ENCODE data around the gene RIPOR3.
"Not testable (repeated sequence)": the region's sequence is repeated elsewhere in the genome, so short reads cannot be mapped to it uniquely, and the experiment has no call there.

Gene RIPOR3

GRCh38 chr20:50604451-50604850 is 86.9 kb downstream of the RIPOR3 start:
- DNase-seq (ENCODE audit: low read depth, low spot score) = no peak
- no CpG with 5 or more reads among the region's 12 CpGs for WGBS (ENCODE audit: insufficient coverage, insufficient read length)
- no peak overlapping the region for H3K27ac ChIP-seq (ENCODE audit: low read length)
- no peaks in the 10 kb centered on the region for H3K27me3 ChIP-seq (ENCODE audit: control insufficient read depth, insufficient read depth, low read length)
- no peaks in the 10 kb centered on the region; the same call in 1 of the 2 replicates for H3K4me1 ChIP-seq (ENCODE audit: control insufficient read depth, insufficient read depth, low read length)
- no peaks in the 10 kb centered on the region for H3K9me3 ChIP-seq (ENCODE audit: control insufficient read depth, insufficient read depth, low read length)
- no peaks in the 10 kb centered on the region; the same call in 1 of the 2 replicates for H3K36me3 ChIP-seq (ENCODE audit: control insufficient read depth, insufficient read depth, low read length)
- no peak overlapping the region for H3K4me3 ChIP-seq (ENCODE audit: low read length)

GRCh38 chr20:50602432-50603088 is 88.8 kb downstream of the RIPOR3 start:
- Histone ChIP-seq H3K27ac (ENCODE audit: low read length) (no peak overlapping the region), H3K9me3 (ENCODE audit: control insufficient read depth, insufficient read depth, low read length) (no peaks in the 10 kb centered on the region), H3K4me1 (ENCODE audit: control insufficient read depth, insufficient read depth, low read length) (no peaks in the 10 kb centered on the region; the same call in 1 of the 2 replicates), H3K4me3 (ENCODE audit: low read length) (no peak overlapping the region), H3K36me3 (ENCODE audit: control insufficient read depth, insufficient read depth, low read length) (no peaks in the 10 kb centered on the region), H3K27me3 (ENCODE audit: control insufficient read depth, insufficient read depth, low read length) (no peaks in the 10 kb centered on the region)
- no peak for DNase-seq (ENCODE audit: low read depth, low spot score)
- no CpG with 5 or more reads among the region's 15 CpGs for WGBS (ENCODE audit: insufficient coverage, insufficient read length)

- Histone ChIP-seq H3K27ac (ENCODE audit: low read length) (no peak overlapping the region), H3K9me3 (ENCODE audit: control insufficient read depth, insufficient read depth, low read length) (no peaks in the 10 kb centered on the region), H3K4me3 (ENCODE audit: low read length) (no peak overlapping the region), H3K36me3 (ENCODE audit: control insufficient read depth, insufficient read depth, low read length) (no peaks in the 10 kb centered on the region), H3K27me3 (ENCODE audit: control insufficient read depth, insufficient read depth, low read length) (no peaks in the 10 kb centered on the region), H3K4me1 (ENCODE audit: control insufficient read depth, insufficient read depth, low read length) (no peaks in the 10 kb centered on the region; the same call in 1 of the 2 replicates)
- no CpG with 5 or more reads among the region's 33 CpGs for WGBS (ENCODE audit: insufficient coverage, insufficient read length)
- DNase-seq (ENCODE audit: low read depth, low spot score) = no peak
Observed at GRCh38 chr20:50601511-50602431, 89.6 kb downstream of the RIPOR3 start.

- WGBS (ENCODE audit: insufficient coverage, insufficient read length) = 100% methylated on average over 2 of the region's 12 CpGs
- Histone ChIP-seq H3K27ac (ENCODE audit: low read length) (no peak overlapping the region), H3K4me1 (ENCODE audit: control insufficient read depth, insufficient read depth, low read length) (no peaks in the 10 kb centered on the region; the same call in 1 of the 2 replicates), H3K27me3 (ENCODE audit: control insufficient read depth, insufficient read depth, low read length) (no peaks in the 10 kb centered on the region), H3K9me3 (ENCODE audit: control insufficient read depth, insufficient read depth, low read length) (no peaks in the 10 kb centered on the region), H3K4me3 (ENCODE audit: low read length) (no peak overlapping the region), H3K36me3 (ENCODE audit: control insufficient read depth, insufficient read depth, low read length) (no peaks in the 10 kb centered on the region)
- no peak for DNase-seq (ENCODE audit: low read depth, low spot score)
Observed at GRCh38 chr20:50600281-50600895, 91.0 kb downstream of the RIPOR3 start.

- not testable (repeated sequence) for H3K27me3 ChIP-seq (ENCODE audit: control insufficient read depth, insufficient read depth, low read length); H3K36me3 ChIP-seq (ENCODE audit: control insufficient read depth, insufficient read depth, low read length); H3K4me1 ChIP-seq (ENCODE audit: control insufficient read depth, insufficient read depth, low read length); DNase-seq (ENCODE audit: low read depth, low spot score); H3K9me3 ChIP-seq (ENCODE audit: control insufficient read depth, insufficient read depth, low read length); H3K4me3 ChIP-seq (ENCODE audit: low read length); H3K27ac ChIP-seq (ENCODE audit: low read length)
- WGBS (ENCODE audit: insufficient coverage, insufficient read length) = no CpG with 5 or more reads among the region's 5 CpGs
Observed at GRCh38 chr20:50598768-50599167, 92.6 kb downstream of the RIPOR3 start.

- Histone ChIP-seq H3K36me3 (ENCODE audit: control insufficient read depth, insufficient read depth, low read length) (no peaks in the 10 kb centered on the region), H3K9me3 (ENCODE audit: control insufficient read depth, insufficient read depth, low read length) (no peaks in the 10 kb centered on the region), H3K4me3 (ENCODE audit: low read length) (no peak overlapping the region), H3K4me1 (ENCODE audit: control insufficient read depth, insufficient read depth, low read length) (no peaks in the 10 kb centered on the region; the same call in 1 of the 2 replicates), H3K27ac (ENCODE audit: low read length) (no peak overlapping the region), H3K27me3 (ENCODE audit: control insufficient read depth, insufficient read depth, low read length) (no peaks in the 10 kb centered on the region)
- no peak for DNase-seq (ENCODE audit: low read depth, low spot score)
- no CpG with 5 or more reads among the region's 7 CpGs for WGBS (ENCODE audit: insufficient coverage, insufficient read length)
Observed at GRCh38 chr20:50598074-50598473, 93.3 kb downstream of the RIPOR3 start.

- H3K36me3 ChIP-seq (ENCODE audit: control insufficient read depth, insufficient read depth, low read length) = no peaks in the 10 kb centered on the region
Observed at GRCh38 chr20:50597406-50597969, 93.9 kb downstream of the RIPOR3 start.

GRCh38 chr20:50596694-50597021 is 94.7 kb downstream of the RIPOR3 start:
- Histone ChIP-seq H3K27ac (ENCODE audit: low read length) (no peak overlapping the region), H3K36me3 (ENCODE audit: control insufficient read depth, insufficient read depth, low read length) (no peaks in the 10 kb centered on the region), H3K4me3 (ENCODE audit: low read length) (no peak overlapping the region), H3K27me3 (ENCODE audit: control insufficient read depth, insufficient read depth, low read length) (no peaks in the 10 kb centered on the region), H3K4me1 (ENCODE audit: control insufficient read depth, insufficient read depth, low read length) (no peaks in the 10 kb centered on the region), H3K9me3 (ENCODE audit: control insufficient read depth, insufficient read depth, low read length) (no peaks in the 10 kb centered on the region)
- DNase-seq (ENCODE audit: low read depth, low spot score) = no peak
- WGBS (ENCODE audit: insufficient coverage, insufficient read length) = no CpG with 5 or more reads among the region's 11 CpGs

More at GRCh38 chr20:50597406-50597969, 93.9 kb downstream of the RIPOR3 start:
- Histone ChIP-seq H3K9me3 (ENCODE audit: control insufficient read depth, insufficient read depth, low read length) (no peaks in the 10 kb centered on the region), H3K4me3 (ENCODE audit: low read length) (no peak overlapping the region), H3K4me1 (ENCODE audit: control insufficient read depth, insufficient read depth, low read length) (no peaks in the 10 kb centered on the region; the same call in 1 of the 2 replicates), H3K27ac (ENCODE audit: low read length) (no peak overlapping the region), H3K27me3 (ENCODE audit: control insufficient read depth, insufficient read depth, low read length) (no peaks in the 10 kb centered on the region)
- no peak for DNase-seq (ENCODE audit: low read depth, low spot score)
- WGBS (ENCODE audit: insufficient coverage, insufficient read length) = no CpG with 5 or more reads among the region's 22 CpGs

- Histone ChIP-seq H3K36me3 (ENCODE audit: control insufficient read depth, insufficient read depth, low read length) (no peaks in the 10 kb centered on the region), H3K4me1 (ENCODE audit: control insufficient read depth, insufficient read depth, low read length) (no peaks in the 10 kb centered on the region), H3K27me3 (ENCODE audit: control insufficient read depth, insufficient read depth, low read length) (no peaks in the 10 kb centered on the region), H3K27ac (ENCODE audit: low read length) (no peak overlapping the region), H3K9me3 (ENCODE audit: control insufficient read depth, insufficient read depth, low read length) (no peaks in the 10 kb centered on the region), H3K4me3 (ENCODE audit: low read length) (no peak overlapping the region)
- no CpG with 5 or more reads among the region's 15 CpGs for WGBS (ENCODE audit: insufficient coverage, insufficient read length)
- no peak for DNase-seq (ENCODE audit: low read depth, low spot score)
Observed at GRCh38 chr20:50595988-50596693, 95.2 kb downstream of the RIPOR3 start.

Measured in iPS DF 6.9 (cell line).